A673 (cell line): Measurements from ENCODE around the gene LRRC36. TPM values are rescaled to one million over a fixed set of nuclear protein-coding genes. Genes with fewer than 3 reads are reported as not detected.

Source experiments
- BruUV-seq: library from RNA; stranded (reverse); fragments of 400-500 nt; replicated peaks from 2 replicates; lab custom pipeline; 2021; lab: Mats Ljungman, UMichigan
- CTCF ChIA-PET: fragments of 300-600 bp; sonication (Branson Sonifier 250); formaldehyde crosslinking; loops from one replicate; lab custom pipeline; 2022; ENCODE audit warnings: antibody characterized with exemption; lab: Charles Lee
- POLR2A ChIA-PET: fragments of 300-600 bp; sonication (Branson Sonifier 250); formaldehyde crosslinking; loops from one replicate; lab custom pipeline; 2022; ENCODE audit warnings: antibody characterized with exemption; ENCODE audit not compliant: low non-redundant PET; lab: Charles Lee
- DNase-seq: peaks from one replicate; pipeline ENCODE4 v3.0.0-alpha.2; 2015; ENCODE audit warnings: low spot score
- H3K27ac ChIP-seq: fragments of 200-600 bp; sonication (generic); 2 replicates; pipeline ENCODE4 v1.5.1; 2016; ENCODE audit warnings: mixed run types, low read depth, mild to moderate bottlenecking, mixed read lengths, antibody characterized with exemption, low read length; ENCODE audit not compliant: poor library complexity, severe bottlenecking
- H3K27me3 ChIP-seq: fragments of 200-600 bp; sonication (generic); replicated peaks from 2 replicates; pipeline ENCODE4 v1.6.1; 2017; ENCODE audit warnings: mixed run types, low read depth, mild to moderate bottlenecking, mixed read lengths, antibody characterized with exemption, low read length; ENCODE audit not compliant: insufficient read depth, poor library complexity
- H3K36me3 ChIP-seq: fragments of 200-600 bp; sonication (generic); 2 replicates; pipeline ENCODE4 v1.6.1; 2016; ENCODE audit warnings: mixed run types, mild to moderate bottlenecking, mixed read lengths, antibody characterized with exemption, low read length; ENCODE audit not compliant: insufficient read depth, poor library complexity, severe bottlenecking
- H3K4me1 ChIP-seq: fragments of 200-600 bp; sonication (generic); 2 replicates; pipeline ENCODE4 v1.6.1; 2017; ENCODE audit warnings: mixed run types, mild to moderate bottlenecking, mixed read lengths, antibody characterized with exemption, low read length; ENCODE audit not compliant: insufficient read depth, poor library complexity, severe bottlenecking
- H3K4me3 ChIP-seq: fragments of 200-600 bp; sonication (generic); 2 replicates; pipeline ENCODE4 v1.5.1; 2016; ENCODE audit warnings: low read depth, mixed run types, mild to moderate bottlenecking, mixed read lengths, low read length; ENCODE audit not compliant: poor library complexity, severe bottlenecking
- H3K9me3 ChIP-seq: fragments of 200-600 bp; sonication (generic); 2 replicates; pipeline ENCODE4 v1.6.1; 2016; ENCODE audit warnings: mixed run types, low read depth, mild to moderate bottlenecking, mixed read lengths, antibody characterized with exemption, low read length; ENCODE audit not compliant: poor library complexity, severe bottlenecking
- CTCF ChIP-seq: fragments of 300-800, 200-600 bp; sonication (generic); conservative IDR thresholded peaks from 2 replicates; pipeline ENCODE4 v1.5.1; 2017; ENCODE audit warnings: low read depth, mild to moderate bottlenecking, antibody characterized with exemption, low read length, moderate library complexity, mixed read lengths
- EZH2 ChIP-seq: fragments of 200-600 bp; sonication (generic); IDR thresholded peaks from 2 replicates; pipeline ENCODE4 v1.6.1; 2017; ENCODE audit warnings: borderline replicate concordance, low read depth, mild to moderate bottlenecking, mixed read lengths, antibody characterized with exemption, low read length; ENCODE audit not compliant: poor library complexity, severe bottlenecking
- intact Hi-C: fragments of 100-400 bp; cut with micrococcal nuclease; formaldehyde crosslinking; loops from one replicate; pipeline ENCODE4 v1.10.0; 2022; ENCODE audit not compliant: unreplicated experiment
- total RNA-seq: library from RNA; stranded (reverse); gene quantifications from 2 replicates; pipeline ENCODE4 v1.2.3, GENCODE V29; 2021

LRRC36 gene
- total RNA-seq, 1 experiment from 2014 or later = not detected

GRCh38 chr16:67390816-67391423 is 64.3 kb downstream of the LRRC36 start:
- Histone ChIP-seq H3K27me3 (peaks cover 8% of the 10 kb centered on the region), H3K36me3 (no peaks in the 10 kb centered on the region), H3K4me1 (peaks cover 9% of the 10 kb centered on the region), H3K9me3 (no peaks in the 10 kb centered on the region), H3K4me3 (no peak overlapping the region), H3K27ac (no peak overlapping the region)
- TF ChIP-seq CTCF (no peak), EZH2 (no peak)
- CTCF ChIA-PET = no interaction called here
- no TSS peak for BruUV-seq
- intact Hi-C loops = no loop called here
- no peak for DNase-seq
- POLR2A ChIA-PET = no interaction called here

GRCh38 chr16:67391424-67392300 is 65.0 kb downstream of the LRRC36 start:
- no peak for DNase-seq
- peaks cover 8% of the 10 kb centered on the region for H3K27me3 ChIP-seq
- peaks cover 13% of the 10 kb centered on the region for H3K4me1 ChIP-seq
- no peaks in the 10 kb centered on the region for H3K9me3 ChIP-seq
- CTCF ChIA-PET = no interaction called here
- no peak overlapping the region for H3K27ac ChIP-seq
- POLR2A ChIA-PET = no interaction called here
- intact Hi-C loops = no loop called here
- no peaks in the 10 kb centered on the region for H3K36me3 ChIP-seq
- no TSS peak for BruUV-seq
- no peak overlapping the region for H3K4me3 ChIP-seq
- TF ChIP-seq CTCF (no peak), EZH2 (no peak)

GRCh38 chr16:67392301-67393059 is 65.9 kb downstream of the LRRC36 start:
- POLR2A ChIA-PET = interaction anchor here (0.6 kb wide), 1 partner anchor 27 kb away, joined by 12 read pairs; no protein-coding TSS in a partner anchor
- peak overlapping the region; percentile 31 for H3K4me3 ChIP-seq

More at GRCh38 chr16:67392301-67393059, 65.9 kb downstream of the LRRC36 start:
- CTCF ChIA-PET = interaction anchor here (0.6 to 0.7 kb wide), 3 partner anchors 35 to 241 kb away, joined by 3 read pairs; partner anchors contain the start of gene B3GNT9
- Histone ChIP-seq H3K27me3 (peaks cover 8% of the 10 kb centered on the region), H3K9me3 (no peaks in the 10 kb centered on the region), H3K4me1 (peaks cover 14% of the 10 kb centered on the region), H3K36me3 (no peaks in the 10 kb centered on the region), H3K27ac (no peak overlapping the region)
- TF ChIP-seq CTCF (no peak), EZH2 (no peak)
- intact Hi-C loops = no loop called here
- no peak for DNase-seq
- no TSS peak for BruUV-seq
